MM.1S (cell line): Measurements from ENCODE around the gene CRIP3.

Experiments used
- EZH2 ChIP-seq: fragments of 300-600 bp; sonication (generic); optimal IDR thresholded peaks from 2 replicates; pipeline ENCODE3; 2017; ENCODE audit warnings: low read depth, mild to moderate bottlenecking, antibody characterized with exemption, low read length, mixed read lengths
- TF ChIP-seq, protein P1 (sequence below): fragments of 300-600 bp; sonication (generic); IDR thresholded peaks from 2 replicates; pipeline ENCODE4 v1.5.1; 2016; ENCODE audit warnings: antibody characterized with exemption, low read length, mixed read lengths

DNA sequence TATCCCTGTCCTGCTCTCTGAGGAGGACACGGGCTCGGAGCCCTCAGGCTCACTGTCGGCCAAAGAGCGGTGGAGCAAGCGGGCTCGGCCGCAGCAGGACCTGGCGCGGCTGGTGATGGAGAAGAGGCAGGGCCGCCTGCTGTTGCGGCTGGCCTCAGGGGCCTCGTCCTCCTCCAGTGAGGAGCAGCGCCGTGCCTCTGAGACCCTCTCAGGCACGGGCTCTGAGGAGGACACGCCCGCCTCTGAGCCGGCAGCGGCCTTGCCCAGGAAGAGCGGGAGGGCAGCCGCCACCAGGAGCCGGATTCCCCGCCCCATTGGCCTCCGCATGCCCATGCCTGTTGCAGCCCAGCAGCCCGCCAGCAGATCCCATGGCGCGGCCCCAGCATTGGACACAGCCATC, 24.7 kb downstream of the CRIP3 start:
- TF ChIP-seq, protein P1, sequence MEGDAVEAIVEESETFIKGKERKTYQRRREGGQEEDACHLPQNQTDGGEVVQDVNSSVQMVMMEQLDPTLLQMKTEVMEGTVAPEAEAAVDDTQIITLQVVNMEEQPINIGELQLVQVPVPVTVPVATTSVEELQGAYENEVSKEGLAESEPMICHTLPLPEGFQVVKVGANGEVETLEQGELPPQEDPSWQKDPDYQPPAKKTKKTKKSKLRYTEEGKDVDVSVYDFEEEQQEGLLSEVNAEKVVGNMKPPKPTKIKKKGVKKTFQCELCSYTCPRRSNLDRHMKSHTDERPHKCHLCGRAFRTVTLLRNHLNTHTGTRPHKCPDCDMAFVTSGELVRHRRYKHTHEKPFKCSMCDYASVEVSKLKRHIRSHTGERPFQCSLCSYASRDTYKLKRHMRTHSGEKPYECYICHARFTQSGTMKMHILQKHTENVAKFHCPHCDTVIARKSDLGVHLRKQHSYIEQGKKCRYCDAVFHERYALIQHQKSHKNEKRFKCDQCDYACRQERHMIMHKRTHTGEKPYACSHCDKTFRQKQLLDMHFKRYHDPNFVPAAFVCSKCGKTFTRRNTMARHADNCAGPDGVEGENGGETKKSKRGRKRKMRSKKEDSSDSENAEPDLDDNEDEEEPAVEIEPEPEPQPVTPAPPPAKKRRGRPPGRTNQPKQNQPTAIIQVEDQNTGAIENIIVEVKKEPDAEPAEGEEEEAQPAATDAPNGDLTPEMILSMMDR = no peak
- TF ChIP-seq EZH2 = no peak
